ENCODE results near the gene CYTH2.

DNA sequence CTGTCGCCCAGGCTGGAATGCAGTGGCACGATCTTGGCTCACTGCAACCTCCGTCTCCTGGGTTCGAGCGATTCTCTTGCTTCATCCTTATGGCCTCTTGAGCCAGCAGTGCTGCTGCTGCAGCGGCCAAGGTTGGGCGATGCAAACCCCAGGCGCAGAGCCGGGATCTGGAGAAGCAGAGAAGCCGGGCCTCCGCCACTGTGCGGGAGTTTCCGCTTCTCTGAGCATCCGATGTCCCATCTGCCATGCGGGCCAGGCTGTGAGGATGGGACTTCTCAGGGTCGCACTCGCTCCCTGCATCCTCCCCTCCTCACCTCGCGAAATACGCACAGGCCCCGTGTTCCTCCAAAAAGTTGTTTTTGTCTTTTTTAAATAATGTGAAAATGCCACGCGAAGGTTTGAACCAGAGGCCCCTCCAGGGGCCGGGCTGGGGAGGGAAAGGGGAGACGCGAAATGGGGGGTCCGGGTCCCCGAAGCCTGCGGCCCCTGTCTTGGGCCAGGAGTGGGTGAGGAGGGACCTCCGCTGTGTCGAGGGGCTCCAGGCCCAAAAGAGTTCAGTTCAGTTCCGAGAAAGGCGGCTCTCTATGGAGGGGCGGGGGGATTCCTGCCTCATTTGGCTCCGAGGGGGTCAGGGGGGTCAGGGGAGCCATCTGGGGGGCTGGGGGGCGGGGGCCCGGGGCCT, 15.9 kb downstream of the CYTH2 start:
- TF ChIP-seq, protein P1, sequence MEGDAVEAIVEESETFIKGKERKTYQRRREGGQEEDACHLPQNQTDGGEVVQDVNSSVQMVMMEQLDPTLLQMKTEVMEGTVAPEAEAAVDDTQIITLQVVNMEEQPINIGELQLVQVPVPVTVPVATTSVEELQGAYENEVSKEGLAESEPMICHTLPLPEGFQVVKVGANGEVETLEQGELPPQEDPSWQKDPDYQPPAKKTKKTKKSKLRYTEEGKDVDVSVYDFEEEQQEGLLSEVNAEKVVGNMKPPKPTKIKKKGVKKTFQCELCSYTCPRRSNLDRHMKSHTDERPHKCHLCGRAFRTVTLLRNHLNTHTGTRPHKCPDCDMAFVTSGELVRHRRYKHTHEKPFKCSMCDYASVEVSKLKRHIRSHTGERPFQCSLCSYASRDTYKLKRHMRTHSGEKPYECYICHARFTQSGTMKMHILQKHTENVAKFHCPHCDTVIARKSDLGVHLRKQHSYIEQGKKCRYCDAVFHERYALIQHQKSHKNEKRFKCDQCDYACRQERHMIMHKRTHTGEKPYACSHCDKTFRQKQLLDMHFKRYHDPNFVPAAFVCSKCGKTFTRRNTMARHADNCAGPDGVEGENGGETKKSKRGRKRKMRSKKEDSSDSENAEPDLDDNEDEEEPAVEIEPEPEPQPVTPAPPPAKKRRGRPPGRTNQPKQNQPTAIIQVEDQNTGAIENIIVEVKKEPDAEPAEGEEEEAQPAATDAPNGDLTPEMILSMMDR (IDR thresholded peaks at IDR 0.05), result no peak
- TF ChIP-seq GABPB1 (CRISPR knock-in tag; IDR thresholded peaks at IDR 0.05), result no peak
- TF ChIP-seq, protein P2, sequence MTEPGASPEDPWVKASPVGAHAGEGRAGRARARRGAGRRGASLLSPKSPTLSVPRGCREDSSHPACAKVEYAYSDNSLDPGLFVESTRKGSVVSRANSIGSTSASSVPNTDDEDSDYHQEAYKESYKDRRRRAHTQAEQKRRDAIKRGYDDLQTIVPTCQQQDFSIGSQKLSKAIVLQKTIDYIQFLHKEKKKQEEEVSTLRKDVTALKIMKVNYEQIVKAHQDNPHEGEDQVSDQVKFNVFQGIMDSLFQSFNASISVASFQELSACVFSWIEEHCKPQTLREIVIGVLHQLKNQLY (CRISPR knock-in tag; IDR thresholded peaks at IDR 0.05), result no peak
- TF ChIP-seq, protein P3, sequence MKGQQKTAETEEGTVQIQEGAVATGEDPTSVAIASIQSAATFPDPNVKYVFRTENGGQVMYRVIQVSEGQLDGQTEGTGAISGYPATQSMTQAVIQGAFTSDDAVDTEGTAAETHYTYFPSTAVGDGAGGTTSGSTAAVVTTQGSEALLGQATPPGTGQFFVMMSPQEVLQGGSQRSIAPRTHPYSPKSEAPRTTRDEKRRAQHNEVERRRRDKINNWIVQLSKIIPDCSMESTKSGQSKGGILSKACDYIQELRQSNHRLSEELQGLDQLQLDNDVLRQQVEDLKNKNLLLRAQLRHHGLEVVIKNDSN (CRISPR knock-in tag; IDR thresholded peaks at IDR 0.05), result no peak
- TF ChIP-seq, protein P4, sequence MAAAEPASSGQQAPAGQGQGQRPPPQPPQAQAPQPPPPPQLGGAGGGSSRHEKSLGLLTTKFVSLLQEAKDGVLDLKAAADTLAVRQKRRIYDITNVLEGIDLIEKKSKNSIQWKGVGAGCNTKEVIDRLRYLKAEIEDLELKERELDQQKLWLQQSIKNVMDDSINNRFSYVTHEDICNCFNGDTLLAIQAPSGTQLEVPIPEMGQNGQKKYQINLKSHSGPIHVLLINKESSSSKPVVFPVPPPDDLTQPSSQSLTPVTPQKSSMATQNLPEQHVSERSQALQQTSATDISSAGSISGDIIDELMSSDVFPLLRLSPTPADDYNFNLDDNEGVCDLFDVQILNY (CRISPR knock-in tag; IDR thresholded peaks at IDR 0.05), result no peak
- no peak for TF ChIP-seq OVOL2 (CRISPR knock-in tag; IDR thresholded peaks at IDR 0.05; ENCODE audit: borderline replicate concordance)
- no peak for TF ChIP-seq ZNF263 (CRISPR knock-in tag; IDR thresholded peaks at IDR 0.05; ENCODE audit: low read depth)
- TF ChIP-seq, protein P5, sequence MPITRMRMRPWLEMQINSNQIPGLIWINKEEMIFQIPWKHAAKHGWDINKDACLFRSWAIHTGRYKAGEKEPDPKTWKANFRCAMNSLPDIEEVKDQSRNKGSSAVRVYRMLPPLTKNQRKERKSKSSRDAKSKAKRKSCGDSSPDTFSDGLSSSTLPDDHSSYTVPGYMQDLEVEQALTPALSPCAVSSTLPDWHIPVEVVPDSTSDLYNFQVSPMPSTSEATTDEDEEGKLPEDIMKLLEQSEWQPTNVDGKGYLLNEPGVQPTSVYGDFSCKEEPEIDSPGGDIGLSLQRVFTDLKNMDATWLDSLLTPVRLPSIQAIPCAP (CRISPR knock-in tag; IDR thresholded peaks at IDR 0.05), result no peak
- TF ChIP-seq SP1 (CRISPR knock-in tag; conservative IDR thresholded peaks at IDR 0.05), result no peak
- TF ChIP-seq TEAD4 (CRISPR knock-in tag; IDR thresholded peaks at IDR 0.05), result no peak
- no peak for TF ChIP-seq SMAD4 (CRISPR knock-in tag; IDR thresholded peaks at IDR 0.05)
- TF ChIP-seq, protein P6, sequence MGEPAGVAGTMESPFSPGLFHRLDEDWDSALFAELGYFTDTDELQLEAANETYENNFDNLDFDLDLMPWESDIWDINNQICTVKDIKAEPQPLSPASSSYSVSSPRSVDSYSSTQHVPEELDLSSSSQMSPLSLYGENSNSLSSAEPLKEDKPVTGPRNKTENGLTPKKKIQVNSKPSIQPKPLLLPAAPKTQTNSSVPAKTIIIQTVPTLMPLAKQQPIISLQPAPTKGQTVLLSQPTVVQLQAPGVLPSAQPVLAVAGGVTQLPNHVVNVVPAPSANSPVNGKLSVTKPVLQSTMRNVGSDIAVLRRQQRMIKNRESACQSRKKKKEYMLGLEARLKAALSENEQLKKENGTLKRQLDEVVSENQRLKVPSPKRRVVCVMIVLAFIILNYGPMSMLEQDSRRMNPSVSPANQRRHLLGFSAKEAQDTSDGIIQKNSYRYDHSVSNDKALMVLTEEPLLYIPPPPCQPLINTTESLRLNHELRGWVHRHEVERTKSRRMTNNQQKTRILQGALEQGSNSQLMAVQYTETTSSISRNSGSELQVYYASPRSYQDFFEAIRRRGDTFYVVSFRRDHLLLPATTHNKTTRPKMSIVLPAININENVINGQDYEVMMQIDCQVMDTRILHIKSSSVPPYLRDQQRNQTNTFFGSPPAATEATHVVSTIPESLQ (CRISPR knock-in tag; IDR thresholded peaks at IDR 0.05), result no peak
- TF ChIP-seq GRHL2 (CRISPR knock-in tag; IDR thresholded peaks at IDR 0.05; ENCODE audit: insufficient replicate concordance, severe bottlenecking), result no peak
- no peak for TF ChIP-seq RELA (CRISPR knock-in tag; IDR thresholded peaks at IDR 0.05; ENCODE audit: borderline replicate concordance)

Data from WTC11 (cell line).